ENCODE results near the gene PDE10A.
"Not testable (repeated sequence)": the region's sequence is repeated elsewhere in the genome, so short reads cannot be mapped to it uniquely, and the experiment has no call there.

The PDE10A gene

DNA sequence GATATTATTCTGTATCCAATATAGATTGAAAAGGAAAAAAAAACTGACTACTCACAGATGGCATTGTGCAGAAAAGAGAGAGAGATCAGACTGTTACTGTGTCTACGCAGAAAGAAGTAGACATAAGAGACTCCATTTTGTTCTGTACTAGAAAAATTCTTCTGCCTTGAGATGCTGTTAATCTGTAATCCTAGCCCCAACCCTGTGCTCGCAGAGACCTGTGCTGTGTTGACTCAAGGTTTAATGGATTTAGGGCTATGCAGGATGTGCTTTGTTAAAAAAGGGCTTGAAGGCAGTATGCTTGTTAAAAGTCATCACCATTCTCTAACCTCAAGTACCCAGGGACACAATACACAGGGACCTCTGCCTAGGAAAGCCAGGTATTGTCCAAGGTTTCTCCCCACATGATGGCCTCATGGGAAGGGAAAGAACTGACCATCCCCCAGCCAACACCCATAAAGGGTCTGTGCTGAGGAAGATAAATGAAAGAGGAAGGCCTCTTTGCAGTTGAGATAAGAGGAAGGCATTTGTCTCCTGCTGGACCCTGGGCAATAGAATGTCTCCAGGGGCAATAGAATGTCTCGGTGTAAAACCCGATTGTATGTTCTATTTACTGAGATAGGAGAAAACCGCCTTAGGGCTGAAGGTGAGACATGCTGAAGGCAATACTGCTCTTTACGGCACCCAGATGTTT lies 162.7 kb downstream of the PDE10A start:
- not testable (repeated sequence) for DNase-seq (ENCODE audit: extremely low spot score, insufficient read length, low read depth); FAIRE-seq

DNA sequence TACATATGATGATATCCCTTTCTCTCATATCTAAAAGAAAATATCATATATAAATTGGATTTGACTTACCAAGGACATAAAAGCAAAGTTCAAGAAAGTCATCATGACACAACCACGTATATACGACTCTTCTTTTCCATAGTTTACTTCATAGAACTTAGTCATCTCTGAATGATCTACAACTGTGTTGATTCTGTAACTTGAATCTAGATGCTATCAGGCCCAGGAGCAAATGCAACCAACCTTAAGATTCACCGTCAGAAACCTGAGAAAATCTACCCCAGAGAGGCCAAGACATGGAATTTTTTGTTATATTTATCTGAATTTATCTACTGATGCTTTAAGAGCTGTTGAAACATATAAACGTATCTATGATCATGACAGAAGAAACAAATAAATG lies 165.6 kb downstream of the PDE10A start:
- DNase-seq (ENCODE audit: extremely low spot score, insufficient read length, low read depth) = no peak
- no peak for FAIRE-seq

DNA sequence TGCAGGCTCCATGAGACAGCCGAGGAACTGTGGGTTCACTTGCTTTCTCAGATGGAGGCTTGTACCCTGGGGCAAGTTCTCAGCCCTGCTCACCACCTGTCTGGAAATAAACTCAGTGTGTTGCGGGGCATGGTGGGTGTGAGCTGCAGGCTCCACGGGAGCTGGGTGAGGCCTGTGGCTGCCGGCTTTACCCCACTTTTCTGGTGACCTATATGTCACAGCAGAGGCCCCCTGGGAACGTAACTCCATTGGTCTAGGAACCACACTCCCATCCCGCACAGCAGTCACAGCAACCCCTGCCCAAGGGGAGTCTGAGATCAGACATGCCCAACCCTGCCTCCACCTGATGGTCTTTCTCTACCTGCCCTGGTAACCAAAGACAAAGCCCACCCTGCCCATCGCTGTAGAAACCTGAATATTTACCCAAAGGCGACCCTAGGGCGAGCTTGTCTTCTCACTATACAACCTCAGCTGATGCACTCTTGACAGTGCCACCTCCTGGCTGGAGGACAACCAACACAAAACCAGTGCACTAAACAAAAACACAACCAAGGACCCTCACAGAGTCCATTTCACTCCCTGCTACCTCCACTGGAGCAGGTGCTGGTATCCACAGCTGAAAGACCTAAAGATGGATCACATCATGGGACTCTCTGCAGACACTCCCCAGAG lies 174.3 kb downstream of the PDE10A start:
- FAIRE-seq = no peak
- DNase-seq (ENCODE audit: extremely low spot score, insufficient read length, low read depth) = no peak

DNA sequence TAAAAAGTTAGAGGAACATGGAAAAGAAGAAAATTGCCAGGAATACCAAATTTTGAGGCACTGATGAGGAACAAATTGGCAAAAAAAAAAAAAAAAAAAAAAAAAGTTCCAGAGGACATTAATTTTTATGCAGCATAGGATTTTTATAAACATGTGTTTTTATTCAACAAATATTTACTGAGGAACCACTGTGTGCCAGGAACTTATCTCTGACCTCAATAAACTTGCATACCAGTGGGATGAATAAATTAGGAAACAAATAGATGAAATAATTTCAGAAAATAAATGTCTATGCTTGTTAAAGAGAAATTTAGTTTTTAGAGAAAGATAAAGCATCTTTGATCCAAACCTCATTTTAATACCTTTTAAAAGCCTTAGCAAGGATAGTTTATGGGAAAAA lies 175.1 kb downstream of the PDE10A start:
- FAIRE-seq = no peak
- no peak for DNase-seq (ENCODE audit: extremely low spot score, insufficient read length, low read depth)

DNA sequence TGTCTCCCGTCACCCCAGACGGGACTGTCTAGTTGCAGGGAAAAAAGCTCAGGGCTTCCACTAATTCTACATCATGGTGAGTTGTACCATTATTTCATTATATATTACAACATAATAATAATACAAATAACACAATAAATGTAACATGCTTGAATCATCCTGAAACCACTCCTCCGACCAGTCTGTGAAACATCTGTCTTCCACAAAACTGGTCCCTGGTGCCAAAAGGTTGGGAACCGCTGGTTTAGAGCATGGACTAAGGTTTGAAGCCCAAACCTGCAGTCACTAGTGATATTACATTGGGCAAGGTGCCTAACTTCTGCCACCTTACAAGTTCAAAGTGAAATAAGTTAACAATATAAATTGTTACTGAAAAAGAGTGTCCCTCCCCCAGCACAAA lies 175.7 kb downstream of the PDE10A start:
- FAIRE-seq (no peak), DNase-seq (ENCODE audit: extremely low spot score, insufficient read length, low read depth) (no peak)

DNA sequence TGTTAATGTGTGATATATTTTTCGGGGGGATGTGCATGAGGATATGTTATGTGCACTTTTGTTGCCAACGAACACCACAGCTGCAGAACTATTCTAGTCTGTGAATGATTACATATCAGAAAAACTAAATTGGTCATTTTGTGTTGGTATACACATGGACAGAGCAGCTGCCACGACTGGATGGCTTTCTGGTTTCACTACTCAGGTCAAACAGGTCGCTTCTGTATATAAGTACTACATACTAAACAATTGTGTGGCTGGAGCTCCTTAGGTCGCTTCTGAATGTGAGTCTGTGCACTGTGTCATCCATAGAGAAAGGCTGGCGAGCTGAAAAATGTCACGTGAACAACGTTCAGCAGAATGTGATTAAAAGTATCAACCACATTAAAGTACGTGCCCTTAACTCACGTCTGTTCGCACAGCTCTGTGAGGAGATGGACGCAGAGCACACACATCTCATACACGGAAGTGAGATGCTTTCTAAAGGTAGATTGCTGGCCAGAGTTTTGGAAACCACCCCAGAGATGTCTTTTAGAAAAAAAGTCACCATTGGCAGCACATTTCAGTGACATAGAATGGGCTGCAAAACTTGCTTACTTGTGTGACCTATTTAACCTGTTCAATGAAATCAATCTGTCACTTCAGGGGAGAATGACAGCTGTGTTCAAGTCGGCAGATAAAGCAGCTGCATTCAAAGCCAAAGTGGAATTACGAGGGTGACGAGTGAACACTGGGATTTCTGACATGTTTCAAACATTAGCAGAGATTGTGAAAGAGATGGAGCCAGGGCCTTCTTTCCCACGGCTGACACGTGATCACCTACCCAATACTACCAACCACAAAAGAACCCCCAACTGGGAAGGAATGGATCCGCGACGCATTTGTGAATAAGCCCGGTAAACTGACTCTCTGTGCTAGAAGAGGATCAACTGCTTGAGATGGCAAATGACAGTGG lies 176.6 kb downstream of the PDE10A start:
- FAIRE-seq = no peak
- DNase-seq (ENCODE audit: extremely low spot score, insufficient read length, low read depth) = no peak

DNA sequence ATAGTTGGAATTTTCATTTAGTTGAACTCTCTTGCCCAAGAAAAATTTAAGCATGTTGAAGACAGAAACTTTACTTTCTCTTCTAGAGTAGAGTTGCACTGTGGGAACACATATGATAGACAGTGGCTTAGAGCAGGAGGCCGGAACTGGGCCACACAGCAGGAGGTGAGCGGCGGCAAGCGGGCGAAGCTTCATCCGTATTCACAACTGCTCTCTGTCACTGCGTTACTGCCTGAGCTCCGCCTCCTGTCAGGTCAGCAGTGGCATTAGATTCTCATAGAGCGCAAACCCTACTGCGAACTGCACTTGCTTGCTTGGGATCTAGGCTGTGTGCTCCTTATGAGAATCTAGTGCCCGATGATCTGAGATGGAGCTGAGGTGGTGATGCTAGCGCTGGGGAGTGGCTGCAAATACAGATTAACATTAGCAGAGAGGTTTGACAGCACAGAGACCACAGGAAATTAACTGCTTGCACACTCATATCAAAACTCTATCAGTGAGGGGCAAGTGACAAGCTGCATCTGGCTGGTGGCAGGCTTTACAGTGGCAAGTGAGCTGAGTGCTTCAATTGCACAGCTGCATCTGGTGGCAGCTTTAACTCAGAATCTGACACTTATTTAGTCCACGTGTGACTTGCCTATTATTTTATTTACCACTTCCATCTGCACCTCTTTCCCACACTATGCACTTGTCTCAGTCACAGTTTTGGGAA lies 178.7 kb downstream of the PDE10A start:
- FAIRE-seq = no peak
- DNase-seq (ENCODE audit: extremely low spot score, insufficient read length, low read depth) = no peak

DNA sequence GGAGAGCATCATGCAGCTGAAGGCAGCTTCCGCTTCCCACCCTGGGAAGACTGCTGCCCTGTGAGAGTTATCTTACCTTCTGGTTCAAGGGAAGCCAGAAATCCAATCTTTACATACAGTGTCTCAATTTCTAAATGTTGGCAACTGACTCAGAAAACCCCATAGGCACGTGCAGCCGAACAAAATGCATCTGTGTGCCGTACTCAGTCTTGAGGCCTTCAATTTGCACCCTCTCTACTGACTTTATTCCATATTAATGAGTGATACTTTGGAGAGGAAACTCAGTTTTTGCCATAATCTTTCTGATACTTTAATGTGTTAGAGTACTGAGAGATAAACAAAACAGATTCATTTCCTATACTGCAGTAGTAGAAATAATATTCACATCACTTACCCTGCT lies 181.1 kb downstream of the PDE10A start:
- no peak for DNase-seq (ENCODE audit: extremely low spot score, insufficient read length, low read depth)
- FAIRE-seq = no peak

DNA sequence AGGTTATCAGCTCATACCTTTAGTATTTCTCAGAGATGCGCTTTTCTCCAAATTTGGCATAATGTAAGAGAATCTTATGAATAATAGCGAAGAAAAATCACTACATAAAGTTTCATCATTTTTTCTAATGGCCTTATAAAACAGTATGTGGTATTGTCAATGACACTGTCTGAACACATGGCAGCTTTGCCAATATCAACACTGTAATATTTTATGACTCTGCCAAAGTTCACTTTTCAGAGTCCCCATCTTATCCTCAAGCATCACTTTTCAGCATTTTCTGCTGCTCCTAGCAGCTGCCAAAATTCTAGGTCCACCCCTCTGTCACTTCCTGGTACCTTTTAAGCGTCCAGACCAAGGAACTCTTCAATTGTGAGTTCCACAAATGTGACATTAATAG lies 182.1 kb downstream of the PDE10A start:
- DNase-seq (ENCODE audit: extremely low spot score, insufficient read length, low read depth) = no peak
- no peak for FAIRE-seq

DNA sequence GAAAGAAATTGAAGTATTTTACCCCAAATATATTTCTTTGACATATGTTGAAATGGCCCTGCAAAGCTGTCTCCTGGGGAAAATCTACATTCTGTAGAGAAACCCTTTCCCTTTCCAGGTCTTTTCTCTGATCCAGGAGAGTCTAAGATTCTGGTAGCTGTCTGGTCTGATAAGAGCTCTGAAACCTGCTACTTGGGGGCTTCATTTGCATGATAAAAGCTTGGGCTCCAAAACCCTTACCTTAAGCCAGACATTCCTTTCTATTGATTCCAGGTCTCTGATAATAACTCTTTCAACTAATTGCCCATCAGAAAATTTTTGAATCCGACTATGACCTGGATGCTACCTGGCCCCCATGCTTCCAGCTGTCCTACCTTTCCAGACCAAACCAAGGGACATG lies 184.5 kb downstream of the PDE10A start:
- FAIRE-seq (no peak), DNase-seq (ENCODE audit: extremely low spot score, insufficient read length, low read depth) (no peak)

DNA sequence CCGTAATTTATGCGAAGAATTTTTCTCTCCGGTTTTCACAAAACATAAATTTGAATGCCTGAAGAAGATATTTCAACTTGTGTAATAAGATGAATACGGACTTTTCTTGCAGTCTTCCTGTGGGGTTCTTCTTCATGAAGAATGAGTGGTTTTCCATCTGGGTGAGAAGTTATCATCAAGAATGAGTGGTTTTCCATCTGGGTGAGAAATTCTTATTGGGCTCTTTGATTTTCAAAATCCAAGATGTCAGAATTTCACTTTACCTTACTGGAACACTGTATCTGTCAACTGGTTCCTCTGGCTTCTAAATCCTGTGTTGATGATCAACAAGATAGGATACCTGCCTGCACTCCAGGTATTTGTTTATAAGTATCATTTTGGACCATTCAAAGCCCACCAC lies 193.6 kb downstream of the PDE10A start:
- FAIRE-seq (no peak), DNase-seq (ENCODE audit: extremely low spot score, insufficient read length, low read depth) (no peak)

DNA sequence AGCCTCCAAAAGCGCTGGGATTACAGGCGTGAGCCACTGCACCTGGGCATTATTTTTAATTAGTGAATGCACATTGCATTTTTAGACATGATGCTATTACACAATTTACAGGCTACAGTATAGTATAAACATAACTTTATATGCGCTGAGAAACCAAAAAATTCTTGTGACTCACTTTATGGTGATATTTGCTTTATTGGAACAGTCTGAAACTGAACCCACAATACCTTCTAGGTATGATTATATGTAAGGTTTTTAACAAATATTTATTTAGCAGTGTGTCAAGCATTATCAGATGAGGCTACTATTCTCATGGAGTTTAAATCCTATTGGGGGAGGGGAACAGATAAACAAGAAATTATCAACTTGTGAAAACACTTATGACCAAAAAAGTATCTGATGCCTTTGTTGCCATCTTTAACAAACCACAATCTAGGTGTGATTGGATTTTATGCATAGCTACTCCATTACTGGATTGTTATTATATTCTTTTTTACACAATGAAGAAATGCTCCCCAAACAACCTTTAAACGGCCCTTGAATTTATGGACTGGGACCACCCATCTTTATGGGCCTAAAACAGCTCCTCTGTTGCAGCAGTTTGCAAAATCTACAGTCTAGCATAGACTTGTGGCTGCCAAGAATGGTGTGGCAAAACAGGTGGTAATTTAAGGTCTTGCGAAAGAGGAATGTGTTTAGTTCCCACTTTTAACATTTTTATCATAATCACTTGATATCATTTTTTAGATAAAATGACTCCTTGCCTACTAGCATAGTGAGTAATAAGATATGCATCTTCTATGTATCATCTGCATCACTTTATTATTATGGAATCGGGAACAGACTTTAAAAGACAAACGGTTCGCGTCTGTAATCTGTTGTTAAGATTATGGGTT lies 194.5 kb downstream of the PDE10A start:
- no peak for FAIRE-seq

DNA sequence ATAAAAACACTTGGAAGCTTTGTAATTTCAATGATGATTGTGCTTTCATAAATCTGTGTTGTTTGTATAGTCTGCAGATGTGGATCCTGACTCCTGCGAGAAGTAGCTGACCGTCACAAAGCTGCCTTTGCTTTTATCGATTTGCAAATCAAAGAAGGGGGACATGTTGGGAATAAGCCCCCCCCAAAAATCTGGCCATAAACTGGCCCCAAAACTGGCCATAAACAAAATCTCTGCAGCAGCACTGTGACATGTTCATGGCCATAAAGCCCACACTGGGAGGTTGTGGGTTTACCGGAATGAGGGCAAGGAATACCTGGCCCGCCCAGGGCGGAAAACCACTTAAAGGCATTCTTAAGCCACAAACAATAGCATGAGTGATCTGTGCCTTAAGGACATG lies 199.5 kb downstream of the PDE10A start:
- FAIRE-seq = not testable (repeated sequence)

More for the DNA sequence above, 194.5 kb downstream of the PDE10A start:
- no peak for DNase-seq (ENCODE audit: extremely low spot score, insufficient read length, low read depth)

DNA sequence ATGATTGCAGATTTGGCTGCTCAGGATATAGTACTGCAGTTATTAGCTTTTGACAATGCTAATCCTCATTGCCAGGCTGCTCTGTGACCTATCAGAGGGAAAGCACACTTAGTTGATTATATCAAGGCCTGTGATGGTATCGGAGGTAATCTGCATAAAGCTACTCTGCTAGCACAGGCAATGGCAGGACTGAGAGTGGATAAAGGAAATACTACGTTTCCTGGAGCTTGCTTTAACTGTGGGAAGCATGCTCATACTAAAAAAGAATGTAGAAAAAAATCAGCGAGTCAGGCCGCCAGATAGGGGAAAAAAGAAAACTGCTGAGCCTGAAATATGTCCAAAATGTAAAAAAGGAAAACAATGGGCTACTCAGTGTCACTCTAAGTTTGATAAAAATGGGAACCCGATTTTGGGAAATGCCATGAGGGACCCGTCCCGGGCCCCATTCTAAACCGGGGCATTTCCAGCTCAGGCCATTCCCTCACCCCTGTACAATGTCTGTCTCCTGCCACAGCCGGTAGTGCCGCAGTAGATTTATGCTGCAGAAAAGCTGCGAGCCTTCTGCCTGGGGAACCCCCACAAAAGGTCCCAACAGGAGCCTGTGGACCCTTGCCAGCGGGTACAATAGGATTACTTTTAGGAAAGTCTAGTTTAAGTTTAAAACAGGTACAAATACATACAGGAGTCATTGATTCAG lies 203.3 kb downstream of the PDE10A start:
- not testable (repeated sequence) for DNase-seq (ENCODE audit: extremely low spot score, insufficient read length, low read depth); FAIRE-seq

More for the DNA sequence above, 199.5 kb downstream of the PDE10A start:
- DNase-seq (ENCODE audit: extremely low spot score, insufficient read length, low read depth) = not testable (repeated sequence)

DNA sequence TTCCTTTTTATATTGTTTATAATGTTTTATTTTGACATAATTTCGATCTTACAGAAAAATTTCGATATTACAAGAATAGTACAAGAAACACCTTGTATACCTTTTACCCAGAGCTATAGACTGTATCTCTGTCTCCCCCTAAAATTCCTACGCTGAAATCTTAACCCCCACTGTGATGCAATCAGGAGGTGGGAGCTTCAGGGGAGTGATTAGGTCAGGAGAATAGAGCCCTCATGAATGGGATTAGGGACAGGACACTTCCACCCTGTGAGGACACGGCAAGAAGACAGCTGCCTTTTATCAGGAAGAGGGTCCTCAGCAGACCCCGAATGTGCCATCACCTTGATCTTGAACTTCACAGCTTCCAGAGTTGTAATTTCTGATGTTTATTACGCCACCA lies 204.9 kb downstream of the PDE10A start:
- DNase-seq (ENCODE audit: extremely low spot score, insufficient read length, low read depth) (no peak), FAIRE-seq (no peak)

DNA sequence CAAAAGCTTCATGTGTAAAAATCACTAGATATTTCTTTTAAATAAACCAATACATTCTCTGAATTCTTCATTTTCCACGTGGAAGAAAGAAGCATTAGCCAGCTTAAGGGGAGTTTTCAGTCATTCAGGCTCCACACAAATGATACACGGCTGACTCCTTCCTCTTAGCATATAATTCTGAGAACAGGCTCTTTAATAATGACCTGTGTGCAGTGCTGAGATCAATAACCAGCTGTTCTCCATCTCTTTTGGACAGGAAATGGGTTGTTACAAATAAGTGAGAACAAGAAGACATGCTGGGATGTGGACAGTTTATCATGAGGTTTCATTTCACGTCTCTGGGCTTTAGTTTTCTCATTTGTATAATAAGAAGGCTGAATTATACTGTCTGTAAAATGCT lies 206.8 kb downstream of the PDE10A start:
- no peak for FAIRE-seq
- no peak for DNase-seq (ENCODE audit: extremely low spot score, insufficient read length, low read depth)

DNA sequence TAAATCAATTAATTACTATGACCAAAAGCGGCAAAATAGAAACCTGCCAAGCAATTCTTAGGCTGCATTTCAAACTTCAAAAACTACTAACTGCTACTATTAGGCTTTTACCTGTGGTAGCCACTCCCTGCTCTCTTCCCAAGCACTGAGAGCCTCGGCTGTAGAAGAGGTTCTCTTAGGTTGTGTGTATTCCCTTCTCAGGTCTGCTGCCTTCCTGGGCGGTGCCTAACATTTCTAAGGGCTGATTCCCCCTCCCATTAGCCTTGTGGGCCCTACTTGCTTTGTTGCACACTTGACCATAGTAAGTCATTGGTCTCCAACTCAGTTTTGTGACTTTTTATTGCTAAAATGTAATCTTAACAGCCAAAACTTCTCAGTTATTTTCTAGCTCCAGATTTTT lies 207.6 kb downstream of the PDE10A start:
- FAIRE-seq (no peak), DNase-seq (ENCODE audit: extremely low spot score, insufficient read length, low read depth) (no peak)

DNA sequence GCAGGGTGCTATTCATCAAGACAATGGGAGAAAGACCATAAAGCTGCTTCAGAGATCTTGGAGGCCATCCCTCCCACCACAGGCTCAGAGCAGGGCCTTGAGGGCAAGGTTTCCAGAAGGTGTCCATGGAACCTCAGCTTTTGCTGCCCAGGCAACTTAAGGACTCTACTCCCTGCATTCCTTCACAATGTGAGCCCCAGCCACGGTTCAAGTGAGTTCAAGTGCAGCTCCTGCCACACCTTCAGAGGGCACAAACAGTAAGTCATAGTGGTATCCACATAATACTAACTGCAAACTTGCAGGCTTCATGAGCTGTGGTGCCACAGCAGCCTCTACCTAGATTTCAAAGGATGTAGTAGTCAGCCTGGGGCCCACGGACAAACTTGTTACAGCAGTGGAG lies 209.6 kb downstream of the PDE10A start:
- FAIRE-seq (no peak), DNase-seq (ENCODE audit: extremely low spot score, insufficient read length, low read depth) (no peak)

DNA sequence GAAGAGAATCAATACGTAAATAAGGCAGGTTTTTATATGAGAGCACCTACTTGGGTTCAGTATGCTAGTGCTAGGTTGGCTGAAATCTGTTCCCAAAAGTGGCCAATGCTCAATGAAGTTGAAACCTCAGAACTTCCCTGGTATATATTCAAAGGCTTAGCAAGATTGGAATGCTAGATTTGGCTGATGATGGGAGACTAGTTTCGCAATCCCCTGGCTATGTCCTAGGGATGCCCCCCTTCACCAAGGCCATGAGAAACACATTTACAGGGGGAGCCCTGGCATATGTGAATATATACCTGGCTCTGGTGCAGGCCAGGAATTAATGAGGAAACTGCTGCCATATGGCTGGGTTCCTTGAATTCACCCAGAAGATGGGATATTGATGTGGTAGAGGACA lies 211.2 kb downstream of the PDE10A start:
- FAIRE-seq (no peak), DNase-seq (ENCODE audit: extremely low spot score, insufficient read length, low read depth) (no peak)
